ENCODE measurements around the gene CCDC194.

CCDC194 gene

DNA sequence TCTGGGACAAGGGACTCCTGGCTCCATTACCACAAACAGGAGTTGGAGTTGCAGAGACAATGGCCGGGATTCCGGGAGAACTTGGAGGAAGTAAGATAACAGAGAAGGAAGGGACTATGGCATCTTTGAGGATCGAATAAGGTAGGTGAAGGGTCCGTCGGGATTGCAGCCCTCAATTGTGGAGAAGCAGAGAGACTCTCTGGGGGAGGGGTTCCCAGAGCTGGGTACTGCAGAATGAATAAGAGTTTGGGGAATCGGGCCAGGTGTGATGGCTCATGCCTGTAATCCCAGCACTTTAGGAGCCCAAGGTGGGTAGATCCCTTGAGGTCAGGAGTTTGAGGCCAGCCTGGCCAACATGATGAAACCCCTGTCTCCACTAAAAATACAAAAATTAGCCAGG, 7.6 kb upstream of the CCDC194 start:
- TF ChIP-seq CTCF (IDR thresholded peaks at IDR 0.05; ENCODE audit: low read depth, low read length), result no peak
- DNase-seq (ENCODE audit: low read depth, low spot score), result no peak
- no peak overlapping the region for H3K4me3 ChIP-seq (ENCODE audit: low read depth, low read length)
- in situ Hi-C loops (cut with HindIII; ENCODE audit: low sequenced_read_pairs), result no loop called here

GRCh38 chr19:17398902-17399527, 5.0 kb upstream of the CCDC194 start:
- no peak overlapping the region for H3K4me3 ChIP-seq (ENCODE audit: low read depth, low read length)
- in situ Hi-C loops (cut with HindIII; ENCODE audit: low sequenced_read_pairs), result no loop called here
- DNase-seq (ENCODE audit: low read depth, low spot score), result no peak
- TF ChIP-seq CTCF (IDR thresholded peaks at IDR 0.05; ENCODE audit: low read depth, low read length), result no peak

DNA sequence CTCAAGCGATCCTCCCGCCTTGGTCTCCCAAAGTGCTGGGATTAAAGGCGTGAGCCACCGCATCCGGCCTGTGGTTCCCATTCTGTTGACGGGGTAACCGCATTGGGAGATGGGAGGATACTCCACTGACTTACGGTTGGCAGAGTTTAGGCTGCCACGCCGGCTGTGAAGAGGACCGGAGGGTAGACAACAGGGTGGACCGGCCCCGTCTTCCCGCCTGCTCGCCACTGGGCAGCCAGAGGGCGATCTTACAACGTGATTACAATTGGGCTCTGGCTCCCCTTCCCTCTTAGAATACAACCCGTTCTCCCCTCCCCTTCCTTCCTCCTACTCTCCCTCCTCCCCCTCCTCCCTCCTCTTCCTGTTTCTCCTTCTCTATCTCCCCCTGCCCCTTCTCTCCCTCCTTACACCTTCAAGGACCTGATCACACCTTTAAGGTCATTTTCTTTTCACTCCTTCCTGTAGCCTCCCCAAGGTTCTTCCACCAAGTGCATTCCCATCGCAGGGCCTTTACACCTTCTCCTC, 957 bp upstream of the CCDC194 start:
- in situ Hi-C loops (cut with HindIII; ENCODE audit: low sequenced_read_pairs), result no loop called here
- DNase-seq (ENCODE audit: low read depth, low spot score), result peak; percentile 36
- TF ChIP-seq CTCF (IDR thresholded peaks at IDR 0.05; ENCODE audit: low read depth, low read length), result peak; percentile 68
- H3K4me3 ChIP-seq (ENCODE audit: low read depth, low read length), result no peak overlapping the region

- no peak for TF ChIP-seq CTCF (IDR thresholded peaks at IDR 0.05; ENCODE audit: low read depth, low read length)
- in situ Hi-C loops (cut with HindIII; ENCODE audit: low sequenced_read_pairs), result no loop called here
- DNase-seq (ENCODE audit: low read depth, low spot score), result no peak
- no peak overlapping the region for H3K4me3 ChIP-seq (ENCODE audit: low read depth, low read length)
Observed at GRCh38 chr19:17393002-17393401, 994 bp downstream of the CCDC194 start.

GRCh38 chr19:17391371-17392151, 2.4 kb downstream of the CCDC194 start:
- peak overlapping the region; percentile 24 for H3K4me3 ChIP-seq (ENCODE audit: low read depth, low read length)
- no peak for DNase-seq (ENCODE audit: low read depth, low spot score)
- in situ Hi-C loops (cut with HindIII; ENCODE audit: low sequenced_read_pairs), result no loop called here
- TF ChIP-seq CTCF (IDR thresholded peaks at IDR 0.05; ENCODE audit: low read depth, low read length), result no peak

DNA sequence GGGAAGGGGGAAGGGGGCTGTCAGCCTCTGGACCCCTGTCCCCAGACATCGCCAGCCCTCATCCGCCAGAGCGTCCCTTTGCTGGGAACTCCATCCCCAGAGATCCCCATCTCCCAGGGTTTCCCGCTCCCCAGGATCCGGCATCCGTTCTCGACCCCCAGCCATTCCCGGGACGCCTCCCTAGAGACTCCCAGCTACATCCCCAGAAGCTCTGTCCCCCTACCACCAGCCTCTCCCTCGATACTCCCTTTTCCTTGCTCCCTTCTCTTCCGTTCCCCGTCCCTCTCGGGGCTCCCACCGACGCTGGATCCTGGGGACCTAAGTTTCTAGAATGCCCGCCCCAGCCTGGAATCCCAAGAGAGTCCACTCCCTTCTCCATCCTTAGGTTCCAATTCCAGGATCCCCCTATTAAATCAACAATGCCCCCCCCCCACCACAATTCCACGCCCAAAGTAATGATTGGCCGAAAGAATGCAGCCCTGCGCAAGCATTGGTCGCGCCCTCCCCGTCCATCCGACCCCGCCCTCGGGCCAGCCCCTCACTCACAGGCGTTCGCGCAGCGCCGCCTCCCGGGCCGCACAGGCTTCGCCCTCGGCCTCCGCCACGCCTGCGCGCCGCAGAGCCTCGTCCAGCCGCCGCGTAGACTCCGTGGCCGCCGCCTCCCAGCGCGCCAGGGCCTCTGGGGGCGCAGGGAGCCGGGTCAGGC, 3.2 kb downstream of the CCDC194 start:
- peak overlapping the region; percentile 59 for H3K4me3 ChIP-seq (ENCODE audit: low read depth, low read length)
- peak; percentile 72 for TF ChIP-seq CTCF (IDR thresholded peaks at IDR 0.05; ENCODE audit: low read depth, low read length)
- in situ Hi-C loops (cut with HindIII; ENCODE audit: low sequenced_read_pairs), result no loop called here
- DNase-seq (ENCODE audit: low read depth, low spot score), result peak; percentile 91
